Aorta (tissue), 5 donors: ENCODE results near the gene DSTYK. TPM values are rescaled to one million over a fixed set of nuclear protein-coding genes. Genes with fewer than 3 reads are reported as not detected.

Source experiments
- ATAC-seq: fragments of 200-7000 bp; cut with Tn5 transposase; one replicate; pipeline ENCODE4 v1.9.1; 2022; ENCODE audit warnings: moderate library complexity; ENCODE audit not compliant: low FRiP score
- DNase-seq, 2 donors: peaks; one replicate each; pipeline ENCODE4 v3.0.0-alpha.2; 2020
- H3K27ac ChIP-seq, 2 donors: one replicate each; pipeline ENCODE4 v1.5.1; 2013; ENCODE audit warnings: low read length in 2 of 2, mild to moderate bottlenecking in 2 of 2, moderate library complexity in 2 of 2, control low read depth in 1 of 2, inconsistent platforms in 1 of 2, low read depth in 1 of 2
- H3K27me3 ChIP-seq, 2 donors: one replicate each; pipeline ENCODE4 v1.6.1; 2013; ENCODE audit warnings: control low read depth in 1 of 2, low read length in 1 of 2, mild to moderate bottlenecking in 1 of 2, moderate library complexity in 1 of 2; ENCODE audit not compliant: insufficient read depth in 2 of 2, control insufficient read depth in 1 of 2
- H3K36me3 ChIP-seq, 2 donors: one replicate each; pipeline ENCODE4 v1.6.1; 2013; ENCODE audit warnings: control low read depth in 1 of 2, low read length in 1 of 2, mild to moderate bottlenecking in 1 of 2; ENCODE audit not compliant: insufficient read depth in 2 of 2, control insufficient read depth in 1 of 2
- H3K4me1 ChIP-seq, 2 donors: one replicate each; pipeline ENCODE4 v1.6.1; 2013; ENCODE audit warnings: low read length in 2 of 2, control low read depth in 1 of 2, mild to moderate bottlenecking in 1 of 2, moderate library complexity in 1 of 2; ENCODE audit not compliant: insufficient read depth in 2 of 2, control insufficient read depth in 1 of 2
- H3K4me3 ChIP-seq, 2 donors: one replicate each; pipeline ENCODE4 v1.5.1; 2013; ENCODE audit warnings: low read length in 2 of 2, control low read depth in 1 of 2, mild to moderate bottlenecking in 1 of 2
- H3K9me3 ChIP-seq: one replicate; pipeline ENCODE4 v1.6.1; 2013; ENCODE audit warnings: mild to moderate bottlenecking, low read length; ENCODE audit not compliant: control insufficient read depth
- WGBS, 2 donors: extraction: QIAGEN DNeasy Blood & Tissue Kit; methylation state at CpG; one replicate each; pipeline ENCODE4 v1.1.7; 2013; 5-methylcytosine and 5-hydroxymethylcytosine counted together
- intact Hi-C, 2 donors: fragments of 100-400 bp; cut with DNase I; formaldehyde crosslinking; loops; one replicate each; pipeline versions ENCODE4 v1.14.2 to v1.15.0; 2022
- polyA plus RNA-seq, 2 donors: library from polyadenylated mRNA; stranded (reverse); fragments of 200-250 nt; gene quantifications; one replicate each; pipeline ENCODE4 v1.2.3, GENCODE V29; 2013
- total RNA-seq, 2 donors: library from RNA; stranded (reverse); fragmentation: NEBNext Ultra II Directional; extraction: Animal tissue kit (Norgen Biotek cat#: 25700); gene quantifications; one replicate each; pipeline ENCODE4 v1.2.1, GENCODE V29; 2021
- donor health status: healthy with polysubstance abuse.
- donor health status: Bipolar disorder and iron deficiency.
- donor health status: DM: no; HTN: no; CAD: no.
- donor health status: DM: no; HTN: no; CAD: no.
- donor health status: DM: yes; HTN: yes; CAD: no.

DSTYK gene
- total and polyA plus RNA-seq, 4 donors, result 4.3 to 17.6 (median 9.8) TPM

DNA sequence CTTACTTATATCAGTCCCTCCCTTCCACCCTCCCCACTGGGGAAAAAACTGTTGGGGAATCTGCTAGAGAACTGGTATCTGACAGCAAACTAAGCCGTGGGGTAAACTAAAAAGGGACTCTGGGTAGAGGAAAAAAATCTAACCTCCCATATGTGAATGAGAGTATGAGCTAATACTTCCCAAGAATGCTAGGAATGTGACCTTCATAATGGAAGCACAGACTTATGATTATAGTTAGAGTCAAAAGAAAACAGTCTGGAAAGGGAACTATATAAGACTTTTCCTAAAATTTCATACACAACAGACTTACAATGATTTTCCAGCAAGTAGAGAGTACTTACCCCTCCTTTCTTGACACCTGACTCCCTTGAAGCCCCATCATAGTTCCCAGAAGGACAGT, 66.8 kb downstream of the DSTYK start:
- H3K27ac ChIP-seq, result peak overlapping the region in 1 of 2 donors; percentile 40
- WGBS, 2 donors, result 4 to 8% methylated on average over 1 of the region's 1 CpG
- intact Hi-C loops, result loop anchor here (5.0 kb wide), 1 partner anchor 113 kb away; no protein-coding TSS in a partner anchor

DNA sequence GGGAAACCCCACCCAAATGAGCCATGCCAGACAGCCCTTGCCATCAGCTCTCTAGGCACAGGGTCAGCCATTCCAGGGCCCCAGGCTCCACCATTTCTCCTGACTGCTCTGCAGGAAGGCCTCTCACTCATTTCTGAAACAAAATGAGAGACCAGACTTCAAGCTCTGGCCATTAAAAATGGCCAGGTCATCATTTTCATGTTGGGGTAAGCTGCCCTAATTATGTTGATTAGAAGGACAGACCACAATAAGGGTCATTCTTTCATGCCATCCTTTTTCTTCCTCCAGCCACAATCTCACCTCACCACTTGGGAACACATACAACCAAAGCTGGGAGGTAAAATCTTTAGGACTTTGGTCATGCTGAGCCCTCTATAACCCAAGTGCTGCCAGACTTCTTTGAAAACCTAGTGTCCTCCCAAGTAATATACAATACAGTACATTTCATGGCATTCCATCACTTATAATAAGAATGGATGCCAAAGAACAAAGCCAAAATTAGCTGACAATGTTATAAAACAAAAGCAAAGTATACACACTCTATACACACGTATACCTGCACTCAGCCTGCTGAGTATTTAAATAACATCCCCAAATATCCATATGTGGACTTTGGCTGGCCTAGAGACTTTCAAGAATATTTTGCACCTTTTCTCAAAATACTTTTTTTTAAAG, 67.3 kb downstream of the DSTYK start:
- peaks cover 5 to 6% of the 10 kb centered on the region in 2 donors for H3K36me3 ChIP-seq
- WGBS, 2 donors, result 14 to 29% methylated on average over 1 of the region's 1 CpG
- H3K27me3 ChIP-seq, result no peaks in the 10 kb centered on the region
- H3K4me3 ChIP-seq, result no peak overlapping the region
- ATAC-seq (no peak), DNase-seq (no peak)
- H3K9me3 ChIP-seq, result no peaks in the 10 kb centered on the region
- no peaks in the 10 kb centered on the region for H3K4me1 ChIP-seq
- H3K27ac ChIP-seq, result peak overlapping the region in 1 of 2 donors; percentile 61
- intact Hi-C loops, result loop anchor here (5.0 kb wide), 1 partner anchor 113 kb away; no protein-coding TSS in a partner anchor

More for the DNA sequence above, 66.8 kb downstream of the DSTYK start:
- Histone ChIP-seq H3K4me1 (no peaks in the 10 kb centered on the region), H3K27me3 (no peaks in the 10 kb centered on the region), H3K4me3 (no peak overlapping the region), H3K36me3 (peaks cover 5 to 9% of the 10 kb centered on the region in 2 donors), H3K9me3 (no peaks in the 10 kb centered on the region)
- ATAC-seq (no peak), DNase-seq (no peak)

- Histone ChIP-seq H3K4me3 (no peak overlapping the region), H3K9me3 (no peaks in the 10 kb centered on the region), H3K36me3 (peaks cover 0 to 5% of the 10 kb centered on the region in 2 donors), H3K27me3 (no peaks in the 10 kb centered on the region), H3K4me1 (no peaks in the 10 kb centered on the region), H3K27ac (no peak overlapping the region)
- WGBS, 2 donors, result 53 to 54% methylated on average over 2 of the region's 2 CpGs
- ATAC-seq, result no peak
- no peak for DNase-seq
- intact Hi-C loops, result loop anchor here (5.0 kb wide), 1 partner anchor 115 kb away; no protein-coding TSS in a partner anchor
These were observed 69.4 kb downstream of the DSTYK start for GRCh38 chr1:205142102-205142469.

- Histone ChIP-seq H3K4me1 (no peaks in the 10 kb centered on the region), H3K4me3 (no peak overlapping the region), H3K27ac (no peak overlapping the region), H3K9me3 (no peaks in the 10 kb centered on the region), H3K27me3 (no peaks in the 10 kb centered on the region), H3K36me3 (no peaks in the 10 kb centered on the region)
- ATAC-seq, result peak; percentile 85
- peak; percentile 83 to 87 for DNase-seq
- 11 to 15% methylated on average over 12 of the region's 12 CpGs for WGBS, 2 donors
- intact Hi-C loops, result loop anchor here (5.0 kb wide), 1 partner anchor 116 kb away; no protein-coding TSS in a partner anchor
These were observed 70.0 kb downstream of the DSTYK start for GRCh38 chr1:205141236-205142101.

GRCh38 chr1:205140113-205140512, 71.4 kb downstream of the DSTYK start:
- DNase-seq (no peak), ATAC-seq (no peak)
- 88 to 89% methylated on average over 4 of the region's 4 CpGs for WGBS, 2 donors
- Histone ChIP-seq H3K27ac (no peak overlapping the region), H3K9me3 (no peaks in the 10 kb centered on the region), H3K27me3 (no peaks in the 10 kb centered on the region), H3K4me1 (no peaks in the 10 kb centered on the region), H3K36me3 (no peaks in the 10 kb centered on the region), H3K4me3 (no peak overlapping the region)
- intact Hi-C loops, result loop anchor here (5.0 kb wide), 1 partner anchor 117 kb away; no protein-coding TSS in a partner anchor

DNA sequence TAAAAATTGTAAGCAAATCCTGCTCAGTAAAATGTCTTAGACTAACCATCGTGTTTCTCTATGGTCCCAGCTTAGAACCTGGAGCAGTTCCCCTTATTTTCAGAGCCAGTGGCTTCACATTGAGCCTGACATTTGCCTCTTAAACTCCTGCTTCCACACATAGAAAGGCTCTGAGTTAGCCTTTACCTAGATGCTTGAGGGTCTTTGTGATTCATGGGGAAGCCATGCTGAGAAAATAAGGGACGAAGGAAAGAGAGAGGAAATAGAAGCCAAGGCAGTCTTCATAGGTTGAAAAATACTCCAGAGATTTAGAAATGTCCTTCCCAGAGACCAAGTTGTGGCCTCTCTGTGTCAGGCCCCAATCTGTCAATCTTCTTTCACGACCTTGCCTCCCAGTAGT, 73.6 kb downstream of the DSTYK start:
- Histone ChIP-seq H3K9me3 (no peaks in the 10 kb centered on the region), H3K27ac (no peak overlapping the region), H3K4me1 (no peaks in the 10 kb centered on the region), H3K27me3 (no peaks in the 10 kb centered on the region), H3K4me3 (no peak overlapping the region), H3K36me3 (no peaks in the 10 kb centered on the region)
- ATAC-seq (no peak), DNase-seq (no peak)
- intact Hi-C loops, result no loop called here
- WGBS, 2 donors, result 68 to 77% methylated on average over 3 of the region's 3 CpGs

- intact Hi-C loops, result no loop called here
These were observed 78.2 kb downstream of the DSTYK start for GRCh38 chr1:205133287-205133686.

DNA sequence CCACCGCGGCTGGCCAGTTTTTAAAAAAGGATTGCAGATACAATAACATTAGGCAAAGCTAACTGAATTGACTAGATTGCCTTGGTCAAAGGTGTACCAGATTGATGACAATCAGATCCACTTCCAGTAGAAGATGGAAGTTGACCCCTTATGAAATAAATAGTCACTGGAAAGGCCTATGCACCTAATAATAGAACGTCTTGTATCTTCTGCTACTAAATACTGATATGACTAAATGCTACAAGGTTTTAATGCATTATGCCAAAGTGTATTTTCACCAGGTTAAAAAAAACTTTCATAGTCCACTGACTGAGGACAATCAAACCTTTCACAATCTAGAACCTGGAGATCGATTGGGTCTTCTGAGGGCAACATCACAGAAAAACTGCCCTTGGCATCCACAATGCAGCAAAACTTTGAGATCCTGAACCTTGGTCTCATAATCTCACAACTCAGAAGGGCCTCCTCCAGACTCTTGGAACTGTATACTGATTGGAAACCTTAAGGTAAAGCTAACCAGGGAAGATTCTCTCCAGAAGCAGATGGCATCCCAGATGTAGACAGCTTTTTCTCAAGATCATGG, 82.0 kb downstream of the DSTYK start:
- ATAC-seq (no peak), DNase-seq (no peak)
- Histone ChIP-seq H3K36me3 (no peaks in the 10 kb centered on the region), H3K27ac (no peak overlapping the region), H3K4me3 (no peak overlapping the region), H3K9me3 (no peaks in the 10 kb centered on the region), H3K4me1 (no peaks in the 10 kb centered on the region), H3K27me3 (no peaks in the 10 kb centered on the region)
- WGBS, 2 donors, result 80 to 82% methylated on average over 4 of the region's 4 CpGs
- intact Hi-C loops, result no loop called here

More at GRCh38 chr1:205133287-205133686, 78.2 kb downstream of the DSTYK start:
- H3K36me3 ChIP-seq, result no peaks in the 10 kb centered on the region
- no peak overlapping the region for H3K27ac ChIP-seq
- 45 to 61% methylated on average over 1 of the region's 1 CpG for WGBS, 2 donors
- H3K4me1 ChIP-seq, result no peaks in the 10 kb centered on the region
- ATAC-seq, result no peak
- H3K4me3 ChIP-seq, result no peak overlapping the region
- no peaks in the 10 kb centered on the region for H3K27me3 ChIP-seq
- no peak for DNase-seq
- no peaks in the 10 kb centered on the region for H3K9me3 ChIP-seq
